Activated T-helper 1 cell treated with anti-CD3 and anti-CD28 coated beads, Interleukin-12 subunit alpha, Interleukin-12 subunit beta, Interleukin-2, Interleukin-4 antibody, amounts not matched to agents 30 ng/mL and 10 ng/mL and 1 ng/mL, durations not matched to agents 14 hours and 24 hours and 36 hours (primary cell): ENCODE results near the gene CHD2. TPM values are rescaled to one million over a fixed set of nuclear protein-coding genes. Genes with fewer than 3 reads are reported as not detected.

ENCODE experiments used
- DNase-seq: peaks from one replicate; pipeline ENCODE4 v3.0.0; 2021; ENCODE audit warnings: low spot score
- H3K27ac Mint-ChIP-seq: one replicate; pipeline ENCODE4 v1.8.0; 2021; ENCODE audit warnings: mild to moderate bottlenecking, mixed read lengths
- H3K27me3 Mint-ChIP-seq: one replicate; pipeline ENCODE4 v1.8.0; 2022; ENCODE audit warnings: mild to moderate bottlenecking, moderate library complexity, mixed read lengths; ENCODE audit not compliant: insufficient read depth
- H3K36me3 Mint-ChIP-seq: one replicate; pipeline ENCODE4 v1.8.0; 2021; ENCODE audit warnings: low read depth, mixed read lengths
- H3K4me1 Mint-ChIP-seq: one replicate; pipeline ENCODE4 v1.8.0; 2021; ENCODE audit warnings: low read depth, mixed read lengths
- H3K4me3 Mint-ChIP-seq: one replicate; pipeline ENCODE4 v1.8.0; 2021; ENCODE audit warnings: mild to moderate bottlenecking, moderate library complexity, mixed read lengths
- H3K9me3 Mint-ChIP-seq: one replicate; pipeline ENCODE4 v1.8.0; 2021; ENCODE audit warnings: mixed read lengths
- intact Hi-C: fragments of 100-400 bp; cut with micrococcal nuclease; formaldehyde crosslinking; loops from one replicate; pipeline ENCODE4 v1.15.1; 2024
- total RNA-seq: library from RNA; stranded (reverse); gene quantifications from 2 replicates; pipeline ENCODE4 v1.2.3, GENCODE V29; 2022

CHD2 gene
- total RNA-seq, 1 donor from 2014 or later = 102 TPM

DNA sequence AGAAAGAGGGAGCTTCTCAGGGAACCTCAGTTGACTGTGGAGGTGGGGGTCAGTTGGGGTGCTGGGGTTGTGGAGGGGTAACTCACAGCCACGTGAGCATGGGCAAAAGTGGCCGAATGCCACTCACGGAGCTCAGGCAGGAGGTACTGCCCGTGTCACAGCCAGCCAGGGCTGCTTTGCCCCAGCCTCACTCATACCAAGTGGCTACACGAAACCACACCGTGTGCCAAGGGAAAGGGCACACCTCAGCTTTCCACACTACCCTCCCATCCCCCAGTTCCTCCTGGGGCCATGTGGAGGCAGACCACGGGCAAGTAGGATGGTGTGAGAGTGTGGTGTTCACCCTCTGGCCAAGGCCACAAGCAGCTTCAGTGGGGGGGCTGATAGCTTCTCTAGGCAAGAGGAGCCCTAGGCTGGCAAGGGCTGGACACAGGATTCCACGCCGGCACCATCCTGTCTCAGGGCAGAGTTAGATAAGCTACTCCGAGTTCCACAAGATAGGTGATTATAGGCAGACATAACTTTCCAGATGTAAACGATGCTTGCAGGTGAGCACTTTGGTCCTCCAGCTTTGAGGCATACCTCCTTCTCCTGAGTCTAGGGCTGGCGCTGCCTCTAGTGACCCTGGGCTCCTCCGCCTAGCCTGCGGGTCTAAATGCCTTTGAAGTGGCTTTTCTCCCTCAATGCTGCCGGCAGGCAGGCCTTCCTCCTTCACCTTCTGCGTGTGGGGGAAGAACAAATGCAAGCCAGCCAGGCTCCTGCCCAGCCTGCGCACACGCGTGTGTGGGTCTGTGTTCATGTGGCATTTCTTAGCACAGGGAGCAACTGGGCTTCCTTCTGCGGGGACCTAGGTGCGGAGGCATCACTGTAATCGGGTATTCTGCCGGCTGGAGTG lies 163.9 kb downstream of the CHD2 start:
- Mint-ChIP-seq H3K4me3 (no peak overlapping the region), H3K36me3 (no peaks in the 10 kb centered on the region), H3K27me3 (peaks cover 10% of the 10 kb centered on the region), H3K4me1 (no peaks in the 10 kb centered on the region), H3K27ac (no peak overlapping the region), H3K9me3 (no peaks in the 10 kb centered on the region)
- no peak for DNase-seq
- intact Hi-C loops = no loop called here

DNA sequence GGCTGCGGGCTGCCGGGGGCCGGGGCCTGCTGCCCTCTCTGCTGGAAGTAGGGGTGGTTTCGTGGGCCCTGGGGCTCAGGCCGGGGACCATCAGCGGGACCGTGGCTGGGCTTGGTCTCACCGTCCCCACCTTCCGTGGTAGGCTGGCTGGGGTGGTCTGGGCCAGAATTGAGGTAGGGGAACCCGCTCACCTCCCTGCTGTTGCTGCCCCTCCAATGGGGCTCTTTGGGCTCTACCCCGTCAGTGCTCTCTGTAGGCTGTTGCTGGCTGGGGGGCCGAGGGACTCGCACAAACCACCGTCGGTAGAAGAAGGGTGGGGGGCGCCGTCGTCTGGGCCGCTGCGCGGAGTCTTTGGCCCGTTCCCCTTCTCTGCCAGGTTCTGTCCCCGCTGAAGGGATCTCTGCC lies 165.5 kb downstream of the CHD2 start:
- Mint-ChIP-seq H3K4me1 (no peaks in the 10 kb centered on the region), H3K27me3 (peaks cover 12% of the 10 kb centered on the region), H3K9me3 (no peaks in the 10 kb centered on the region), H3K36me3 (no peaks in the 10 kb centered on the region), H3K4me3 (no peak overlapping the region), H3K27ac (no peak overlapping the region)
- intact Hi-C loops = no loop called here
- DNase-seq = no peak

DNA sequence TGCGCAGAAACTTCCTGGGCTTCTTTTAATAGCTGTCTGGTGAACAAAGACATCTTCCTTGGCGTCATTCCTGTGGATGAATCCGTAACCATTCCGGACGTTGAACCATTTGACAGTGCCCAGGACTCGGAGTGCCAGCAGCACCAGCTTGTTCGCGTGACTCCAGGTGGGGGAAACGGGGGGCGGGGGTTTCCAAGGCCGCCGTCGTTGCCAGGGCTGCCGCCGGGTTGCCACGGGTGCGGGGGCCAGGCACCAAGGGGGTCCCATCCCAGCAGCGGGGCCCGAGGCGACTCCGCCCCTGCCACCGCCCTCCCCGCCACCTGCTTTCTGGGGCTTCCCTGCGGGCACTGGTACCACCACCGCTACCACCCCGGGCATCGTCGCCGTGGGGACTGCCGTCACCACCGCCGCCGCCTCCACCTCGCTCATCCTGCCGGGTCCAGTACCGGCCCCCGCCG lies 166.1 kb downstream of the CHD2 start:
- Mint-ChIP-seq H3K36me3 (no peaks in the 10 kb centered on the region), H3K27ac (no peak overlapping the region), H3K4me1 (no peaks in the 10 kb centered on the region), H3K9me3 (no peaks in the 10 kb centered on the region), H3K4me3 (no peak overlapping the region), H3K27me3 (peaks cover 18% of the 10 kb centered on the region)
- DNase-seq = no peak
- intact Hi-C loops = no loop called here

DNA sequence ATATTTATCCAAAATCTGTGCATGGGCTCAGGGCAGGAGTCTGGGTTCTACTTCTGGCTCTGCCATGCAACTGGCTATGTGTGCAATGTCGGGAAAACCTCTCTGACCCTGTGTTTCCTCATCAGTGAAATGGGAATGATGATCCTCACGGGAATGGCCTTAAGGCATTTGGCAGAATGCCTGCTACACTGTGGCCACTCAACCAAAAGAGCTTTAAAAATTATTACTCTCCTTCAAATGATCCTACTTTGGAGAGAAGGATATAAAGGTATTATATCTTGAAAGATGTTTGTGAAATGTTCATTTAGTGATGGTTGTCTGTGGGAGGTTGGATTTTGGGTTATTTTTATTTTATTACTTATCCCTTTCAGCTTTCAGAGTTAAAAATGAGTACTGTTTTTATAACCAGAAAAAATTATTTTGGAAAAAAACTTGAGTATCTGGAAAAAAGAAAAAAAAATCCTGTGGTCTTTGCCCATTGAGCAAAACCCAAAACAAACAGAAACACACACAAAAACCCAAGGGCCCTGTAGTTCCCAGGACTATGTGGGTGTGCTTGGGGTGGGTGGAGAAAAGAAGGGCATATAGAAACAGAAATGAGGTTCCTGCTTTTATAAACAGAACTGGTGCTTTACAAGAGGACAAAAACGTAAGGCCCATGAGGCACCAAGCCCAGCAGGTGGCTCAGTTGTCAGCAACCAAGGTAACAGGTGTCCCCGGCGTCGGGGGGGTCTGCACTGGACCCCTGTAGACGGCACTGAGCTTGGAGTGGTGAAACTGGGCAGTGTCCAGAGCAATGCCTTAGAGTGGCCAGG lies 166.9 kb downstream of the CHD2 start:
- no peaks in the 10 kb centered on the region for H3K4me1 Mint-ChIP-seq
- H3K4me3 Mint-ChIP-seq = no peak overlapping the region
- intact Hi-C loops = no loop called here
- no peaks in the 10 kb centered on the region for H3K9me3 Mint-ChIP-seq
- H3K27ac Mint-ChIP-seq = no peak overlapping the region
- peaks cover 26% of the 10 kb centered on the region for H3K27me3 Mint-ChIP-seq
- DNase-seq = no peak
- no peaks in the 10 kb centered on the region for H3K36me3 Mint-ChIP-seq

DNA sequence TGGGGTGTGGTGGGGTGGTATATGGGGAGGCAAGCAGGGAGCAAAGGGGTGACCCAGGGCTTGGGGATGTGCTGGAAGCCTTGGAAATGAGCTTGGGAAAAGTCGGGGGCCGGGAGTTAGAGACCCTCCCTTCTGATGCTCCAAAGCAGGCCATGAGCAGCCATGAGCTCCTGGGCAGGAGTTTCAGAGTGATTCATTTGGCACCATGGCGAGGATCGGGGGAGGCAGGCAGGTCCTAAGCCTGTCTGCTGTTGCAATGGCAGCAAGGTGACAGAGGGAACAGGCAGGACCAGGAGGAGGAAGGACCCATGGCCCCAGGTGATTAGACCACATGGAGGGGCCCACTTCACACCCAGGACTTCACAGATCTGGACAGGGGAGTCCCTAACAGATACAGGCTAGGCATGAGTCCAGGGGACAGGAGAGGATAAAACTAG lies 167.5 kb downstream of the CHD2 start:
- H3K36me3 Mint-ChIP-seq = no peaks in the 10 kb centered on the region
- no peaks in the 10 kb centered on the region for H3K9me3 Mint-ChIP-seq
- H3K27ac Mint-ChIP-seq = no peak overlapping the region
- no peak overlapping the region for H3K4me3 Mint-ChIP-seq
- intact Hi-C loops = no loop called here
- DNase-seq = no peak
- H3K4me1 Mint-ChIP-seq = no peaks in the 10 kb centered on the region
- peaks cover 29% of the 10 kb centered on the region for H3K27me3 Mint-ChIP-seq

DNA sequence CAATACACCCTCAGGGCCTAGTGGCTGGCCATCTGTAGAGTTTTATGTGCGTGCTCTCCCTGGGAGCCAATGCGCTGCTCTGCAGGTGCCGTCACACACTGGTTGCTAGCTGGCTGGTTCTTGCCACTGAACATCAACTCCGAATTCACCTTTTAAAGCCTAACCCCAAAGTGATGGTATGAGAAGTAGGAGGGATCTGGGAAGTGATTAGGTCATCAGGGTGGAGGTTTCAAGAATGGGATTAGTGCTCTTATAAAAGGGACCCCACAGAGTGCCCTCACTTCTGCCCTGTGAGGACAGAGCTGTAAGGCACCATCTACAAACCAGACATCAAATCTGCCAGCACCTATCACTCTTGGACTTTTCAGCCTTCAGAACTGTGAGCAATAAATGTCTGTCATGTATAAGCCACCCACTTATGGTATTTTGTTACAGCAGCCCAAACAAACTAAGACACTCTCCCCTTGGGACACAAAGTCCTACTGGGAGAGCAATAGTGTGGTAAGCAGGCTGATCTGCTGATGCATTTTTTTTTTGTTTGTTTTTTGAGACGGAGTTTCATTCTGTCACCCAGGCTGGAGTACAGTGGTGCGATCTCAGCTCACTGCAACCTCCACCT lies 168.6 kb downstream of the CHD2 start:
- Mint-ChIP-seq H3K4me3 (no peak overlapping the region), H3K27ac (no peak overlapping the region), H3K27me3 (peaks cover 34% of the 10 kb centered on the region), H3K9me3 (no peaks in the 10 kb centered on the region), H3K36me3 (no peaks in the 10 kb centered on the region), H3K4me1 (peaks cover 5% of the 10 kb centered on the region)
- no peak for DNase-seq
- intact Hi-C loops = no loop called here

DNA sequence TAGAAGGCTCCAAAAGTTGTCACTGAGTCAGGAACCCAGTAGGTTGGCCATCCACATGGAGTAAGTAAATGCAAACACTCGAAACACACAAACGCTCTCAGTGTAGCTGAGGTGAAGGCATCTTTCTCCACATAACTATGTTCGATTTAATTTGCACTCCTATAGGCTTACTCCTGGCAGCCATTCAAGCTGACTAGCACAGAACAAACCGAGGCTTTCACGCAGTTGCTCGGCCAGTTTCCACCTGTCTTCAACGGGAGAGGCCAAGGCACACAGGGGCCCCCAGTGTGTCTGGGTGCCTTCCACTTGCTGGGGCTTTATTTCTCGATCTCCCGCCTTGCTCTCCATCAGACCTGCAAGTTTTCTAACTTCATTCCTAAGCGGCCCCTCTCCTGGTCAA lies 170.0 kb downstream of the CHD2 start:
- no peak for DNase-seq
- no peaks in the 10 kb centered on the region for H3K9me3 Mint-ChIP-seq
- H3K4me1 Mint-ChIP-seq = peaks cover 6% of the 10 kb centered on the region
- H3K36me3 Mint-ChIP-seq = no peaks in the 10 kb centered on the region
- peaks cover 47% of the 10 kb centered on the region for H3K27me3 Mint-ChIP-seq
- H3K27ac Mint-ChIP-seq = no peak overlapping the region
- intact Hi-C loops = no loop called here
- no peak overlapping the region for H3K4me3 Mint-ChIP-seq

DNA sequence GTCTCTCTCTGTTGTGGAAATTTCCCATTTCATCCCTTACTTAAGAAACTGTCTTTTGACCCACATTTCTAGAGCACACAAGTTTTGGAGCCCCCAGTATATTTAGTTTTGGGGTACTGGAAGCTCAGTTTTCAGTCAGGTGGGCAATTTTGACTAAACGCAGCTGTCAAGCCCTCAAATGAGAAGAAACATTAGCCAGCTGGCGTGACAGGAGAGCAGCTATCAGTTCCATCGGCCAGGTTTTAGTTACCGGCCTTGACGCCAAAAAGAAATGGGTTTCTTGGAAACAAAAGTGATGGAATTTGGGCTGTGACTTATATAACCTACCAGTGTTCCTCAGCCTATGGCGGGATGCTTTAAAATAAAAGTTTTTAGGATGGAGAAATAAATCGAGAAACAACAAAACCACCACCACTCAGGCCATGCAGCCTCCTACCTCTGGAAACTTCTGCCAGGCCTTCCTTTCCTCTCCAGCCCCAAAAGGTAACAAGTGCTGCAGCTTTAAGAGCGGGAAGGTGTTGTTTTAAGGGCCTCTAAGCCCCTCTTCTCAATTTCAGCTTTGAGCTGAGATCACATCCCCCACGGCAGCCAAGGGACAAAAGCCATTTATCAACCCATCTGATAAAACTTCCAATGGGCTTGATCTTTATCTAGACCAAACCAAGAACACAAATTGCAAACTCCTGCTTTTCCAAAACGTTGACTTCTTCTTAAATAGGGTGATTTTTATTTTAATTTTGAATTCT lies 170.6 kb downstream of the CHD2 start:
- Mint-ChIP-seq H3K27ac (no peak overlapping the region), H3K27me3 (peaks cover 48% of the 10 kb centered on the region), H3K4me3 (no peak overlapping the region), H3K4me1 (peaks cover 6% of the 10 kb centered on the region), H3K36me3 (no peaks in the 10 kb centered on the region), H3K9me3 (no peaks in the 10 kb centered on the region)
- no peak for DNase-seq
- intact Hi-C loops = no loop called here

DNA sequence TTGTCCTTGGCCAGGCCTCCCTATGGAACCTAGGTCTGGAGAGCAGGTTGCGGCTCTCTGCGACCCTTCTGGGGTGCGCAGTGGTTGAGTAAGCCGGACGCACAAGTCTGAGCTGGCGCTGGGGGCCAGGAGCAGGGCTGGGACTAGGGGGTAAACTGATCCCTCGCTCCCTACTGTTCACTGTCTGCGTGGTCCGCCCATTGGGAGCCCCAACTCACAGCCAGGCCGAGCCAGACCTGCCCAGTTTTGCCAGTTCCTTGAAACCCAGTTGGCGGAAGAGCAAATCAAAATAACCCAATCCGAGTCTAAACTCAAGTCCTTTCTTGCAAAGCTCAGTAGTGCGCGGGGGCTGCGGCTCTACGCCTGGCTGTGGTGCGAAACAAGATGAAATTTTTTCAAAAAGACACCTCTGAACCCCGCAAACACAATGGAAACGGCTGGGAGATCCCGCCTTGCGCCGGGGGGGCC lies 171.4 kb downstream of the CHD2 start:
- no peak for DNase-seq
- Mint-ChIP-seq H3K4me3 (no peak overlapping the region), H3K36me3 (no peaks in the 10 kb centered on the region), H3K9me3 (no peaks in the 10 kb centered on the region), H3K4me1 (peaks cover 6% of the 10 kb centered on the region), H3K27ac (no peak overlapping the region), H3K27me3 (peaks cover 48% of the 10 kb centered on the region)
- intact Hi-C loops = no loop called here

DNA sequence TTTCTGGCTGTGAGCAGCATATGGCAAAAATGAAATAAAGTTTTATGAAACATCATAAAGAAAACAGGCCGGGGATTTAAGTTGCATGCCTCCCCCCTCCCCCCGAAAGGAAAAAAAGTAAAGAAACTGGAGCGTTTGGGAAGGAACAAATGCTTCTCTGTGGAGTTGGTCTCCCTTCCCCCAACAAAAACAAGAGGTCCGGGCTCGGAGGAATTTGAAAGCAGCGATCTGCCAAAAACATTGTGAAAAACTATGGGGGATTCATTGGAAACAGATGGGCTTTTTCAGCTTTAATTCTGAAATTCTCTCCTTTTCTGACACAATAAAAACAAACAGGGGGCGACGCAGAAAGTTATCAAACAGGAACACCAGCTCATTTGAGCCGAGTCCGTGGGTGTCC lies 171.9 kb downstream of the CHD2 start:
- intact Hi-C loops = no loop called here
- peaks cover 50% of the 10 kb centered on the region for H3K27me3 Mint-ChIP-seq
- H3K36me3 Mint-ChIP-seq = no peaks in the 10 kb centered on the region
- peak overlapping the region; percentile 64 for H3K4me3 Mint-ChIP-seq
- DNase-seq = no peak
- peaks cover 6% of the 10 kb centered on the region for H3K4me1 Mint-ChIP-seq
- H3K27ac Mint-ChIP-seq = no peak overlapping the region
- no peaks in the 10 kb centered on the region for H3K9me3 Mint-ChIP-seq

DNA sequence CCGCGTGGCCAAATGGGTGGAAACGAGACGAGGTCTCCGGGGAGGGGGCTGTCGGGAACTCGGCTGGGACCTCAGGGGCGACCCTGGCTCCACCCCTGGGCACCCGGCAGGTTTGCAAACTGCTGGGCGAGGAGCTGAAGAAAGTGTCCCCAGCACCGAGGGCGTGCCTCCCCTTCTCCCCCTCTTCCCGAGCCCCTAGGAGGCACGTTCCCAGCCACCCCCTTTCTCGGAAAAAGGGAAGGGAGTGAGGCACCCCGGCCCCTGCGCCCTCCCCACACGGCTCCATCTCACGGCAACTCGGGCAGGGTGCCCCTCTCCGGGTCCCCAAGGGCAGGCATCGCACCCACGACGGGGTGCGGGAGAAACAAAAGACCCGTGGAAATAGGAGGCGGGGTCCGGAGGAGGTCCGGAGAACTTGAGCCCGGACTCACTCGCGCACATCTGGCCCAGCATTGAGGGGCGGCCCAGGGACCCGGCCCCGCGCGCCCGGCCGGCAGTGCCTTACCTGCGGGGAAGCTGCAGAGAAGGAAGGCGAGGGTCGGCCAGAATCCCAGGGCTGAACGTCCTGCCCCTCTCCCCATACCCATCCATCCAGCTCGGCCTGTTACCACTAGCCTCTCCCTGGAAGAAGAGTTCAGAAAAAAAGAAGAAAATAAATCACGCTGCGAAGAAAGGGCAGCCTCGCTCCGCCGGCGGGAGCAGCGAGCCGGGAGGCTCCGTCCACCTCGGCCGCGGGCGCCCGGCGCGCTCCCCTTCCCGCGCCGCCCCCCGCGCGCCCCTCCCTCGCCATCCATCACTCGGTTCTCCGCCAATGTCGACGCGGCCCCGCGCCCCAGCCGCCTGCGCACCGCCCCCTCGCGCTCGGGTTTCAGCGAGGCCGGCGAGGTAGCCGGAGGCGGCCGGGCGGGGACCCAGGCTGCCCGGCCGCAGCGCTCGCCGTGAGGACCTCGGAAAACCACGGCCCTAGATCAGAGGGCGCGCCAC lies 172.6 kb downstream of the CHD2 start:
- Mint-ChIP-seq H3K9me3 (no peaks in the 10 kb centered on the region), H3K27me3 (peaks cover 54% of the 10 kb centered on the region), H3K4me1 (peaks cover 6% of the 10 kb centered on the region), H3K4me3 (peak overlapping the region; percentile 64), H3K36me3 (no peaks in the 10 kb centered on the region), H3K27ac (no peak overlapping the region)
- intact Hi-C loops = no loop called here
- DNase-seq = no peak
